HL-60/S4 (cell line): ENCODE data around the gene ARHGAP1.
"Not testable (repeated sequence)": the region's sequence is repeated elsewhere in the genome, so short reads cannot be mapped to it uniquely, and the experiment has no call there.

ENCODE experiments used
- in situ Hi-C: fragments of 300-500 bp; cut with MboI; formaldehyde crosslinking; loops from 2 replicates; pipeline ENCODE4 v1.14.3; 2022; ENCODE audit warnings: low sequenced_read_pairs

Gene ARHGAP1

DNA sequence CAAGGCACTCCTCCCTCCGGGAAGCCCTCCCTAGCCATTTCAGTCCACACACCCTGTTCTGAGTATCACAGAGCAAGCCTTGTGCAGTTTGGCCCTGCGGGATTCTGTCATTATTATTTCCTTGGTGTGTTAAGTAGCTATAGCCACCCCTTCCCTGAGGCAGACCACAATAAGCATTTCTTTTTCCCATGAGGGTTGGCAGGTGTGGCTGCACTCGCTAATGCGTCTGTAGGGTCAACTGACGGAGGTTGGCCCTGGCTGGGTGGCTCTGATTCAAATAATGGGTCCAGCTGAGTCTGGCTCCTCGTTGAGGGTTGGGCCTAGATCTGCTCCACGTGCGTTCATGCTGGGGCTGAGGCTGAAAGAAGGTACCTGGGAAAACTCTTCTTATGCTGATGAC is 23.7 kb upstream of the ARHGAP1 start:
- in situ Hi-C loops, result loop anchor here (10.0 kb wide), 1 partner anchor 59 kb away; no protein-coding TSS in a partner anchor

- in situ Hi-C loops, result loop anchor here (10.0 kb wide), 1 partner anchor 59 kb away; no protein-coding TSS in a partner anchor
Measured at GRCh38 chr11:46723359-46723680, 22.9 kb upstream of the ARHGAP1 start.

DNA sequence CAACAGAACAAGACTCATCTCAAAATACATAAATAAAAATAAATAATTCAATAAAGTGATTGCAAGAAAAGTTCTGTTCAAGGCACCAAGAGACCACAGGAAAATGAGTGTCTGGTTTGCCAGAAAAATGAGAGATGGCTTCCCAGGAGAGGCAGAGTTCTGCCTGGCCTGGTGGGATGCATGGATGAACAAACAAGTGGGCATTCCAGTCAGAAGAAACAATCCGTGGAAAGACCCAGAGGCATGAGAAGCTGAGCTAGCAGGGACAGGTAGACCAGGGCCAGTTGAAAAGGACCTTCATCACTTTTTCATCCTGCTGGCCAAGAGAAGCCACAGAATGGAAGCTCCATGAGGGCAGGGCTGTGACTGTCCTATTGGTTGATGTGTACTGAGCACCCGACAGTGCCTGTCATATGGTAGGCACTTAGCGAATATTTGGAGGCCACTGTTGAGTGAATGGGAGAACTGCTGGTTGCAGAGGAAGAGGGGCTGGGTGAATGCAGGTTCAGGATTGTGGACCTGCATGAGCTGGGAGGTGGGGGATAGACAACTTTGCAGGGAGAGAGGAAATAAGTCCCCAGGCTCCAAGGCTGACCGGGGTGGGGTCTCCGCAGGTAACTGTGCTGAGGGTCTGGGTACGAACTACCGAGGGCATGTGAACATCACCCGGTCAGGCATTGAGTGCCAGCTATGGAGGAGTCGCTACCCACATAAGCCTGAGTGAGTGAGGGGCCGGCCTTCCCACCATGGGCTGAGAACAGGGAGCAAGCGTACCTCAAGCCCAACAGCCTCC is 22.3 kb upstream of the ARHGAP1 start:
- in situ Hi-C loops, result loop anchor here (10.0 kb wide), 1 partner anchor 58 kb away; no protein-coding TSS in a partner anchor

DNA sequence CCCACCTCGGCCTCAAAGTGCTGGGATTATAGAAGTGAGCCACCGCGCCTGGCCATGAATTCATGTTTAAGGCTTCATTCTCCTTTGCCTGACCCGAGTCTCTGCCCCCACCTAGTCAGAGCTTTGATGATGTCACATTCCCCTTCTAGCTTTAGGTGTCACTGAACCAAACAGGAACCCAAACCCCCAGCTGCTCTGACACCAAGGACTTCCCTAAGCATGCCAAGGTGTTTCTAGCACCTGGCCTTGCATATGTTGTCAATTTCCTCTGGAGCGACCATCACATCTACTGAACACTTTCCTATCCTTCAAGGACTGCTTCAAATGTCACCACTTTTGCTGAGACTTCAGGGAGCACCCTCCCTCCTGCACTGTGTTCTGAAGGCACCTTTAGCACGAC is 20.9 kb upstream of the ARHGAP1 start:
- in situ Hi-C loops, result loop anchor here (10.0 kb wide), 1 partner anchor 56 kb away; no protein-coding TSS in a partner anchor

DNA sequence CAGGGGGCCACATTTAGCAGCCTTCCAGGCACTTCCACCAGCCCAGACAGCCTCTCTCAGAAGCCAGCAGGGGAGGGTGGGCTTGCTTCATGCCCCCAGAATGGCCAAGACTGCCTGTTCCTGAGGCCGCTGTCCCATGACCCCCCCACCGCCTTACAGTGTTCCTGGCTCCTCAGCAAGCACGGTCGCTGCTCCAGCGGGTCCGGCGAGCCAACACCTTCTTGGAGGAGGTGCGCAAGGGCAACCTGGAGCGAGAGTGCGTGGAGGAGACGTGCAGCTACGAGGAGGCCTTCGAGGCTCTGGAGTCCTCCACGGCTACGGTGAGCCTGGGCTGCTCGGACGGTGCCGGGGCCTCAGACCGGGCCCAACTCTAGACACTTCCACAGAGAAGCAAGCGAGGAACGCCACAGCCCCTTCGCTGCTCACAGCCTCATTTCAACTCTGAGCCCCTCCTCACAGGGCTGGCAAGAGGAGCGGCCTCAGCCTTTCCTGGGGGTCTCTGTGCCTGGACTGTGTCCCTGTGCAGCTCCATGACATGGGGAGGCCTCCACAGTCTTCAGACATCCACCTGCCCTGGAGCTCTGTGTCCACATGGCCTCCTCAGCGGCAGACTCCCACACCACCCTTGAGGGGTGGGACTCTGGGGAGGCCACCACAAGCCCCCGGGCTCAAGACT is 19.3 kb upstream of the ARHGAP1 start:
- in situ Hi-C loops, result loop anchor here (10.0 kb wide), 1 partner anchor 55 kb away; no protein-coding TSS in a partner anchor

- in situ Hi-C loops, result no loop called here
Measured at GRCh38 chr11:46719048-46719542, 18.7 kb upstream of the ARHGAP1 start, which contains the start of gene F2. TSS of gene F2 (plus strand) at chr11:46719213. CDS start at chr11:46719236, 23 bp downstream.

DNA sequence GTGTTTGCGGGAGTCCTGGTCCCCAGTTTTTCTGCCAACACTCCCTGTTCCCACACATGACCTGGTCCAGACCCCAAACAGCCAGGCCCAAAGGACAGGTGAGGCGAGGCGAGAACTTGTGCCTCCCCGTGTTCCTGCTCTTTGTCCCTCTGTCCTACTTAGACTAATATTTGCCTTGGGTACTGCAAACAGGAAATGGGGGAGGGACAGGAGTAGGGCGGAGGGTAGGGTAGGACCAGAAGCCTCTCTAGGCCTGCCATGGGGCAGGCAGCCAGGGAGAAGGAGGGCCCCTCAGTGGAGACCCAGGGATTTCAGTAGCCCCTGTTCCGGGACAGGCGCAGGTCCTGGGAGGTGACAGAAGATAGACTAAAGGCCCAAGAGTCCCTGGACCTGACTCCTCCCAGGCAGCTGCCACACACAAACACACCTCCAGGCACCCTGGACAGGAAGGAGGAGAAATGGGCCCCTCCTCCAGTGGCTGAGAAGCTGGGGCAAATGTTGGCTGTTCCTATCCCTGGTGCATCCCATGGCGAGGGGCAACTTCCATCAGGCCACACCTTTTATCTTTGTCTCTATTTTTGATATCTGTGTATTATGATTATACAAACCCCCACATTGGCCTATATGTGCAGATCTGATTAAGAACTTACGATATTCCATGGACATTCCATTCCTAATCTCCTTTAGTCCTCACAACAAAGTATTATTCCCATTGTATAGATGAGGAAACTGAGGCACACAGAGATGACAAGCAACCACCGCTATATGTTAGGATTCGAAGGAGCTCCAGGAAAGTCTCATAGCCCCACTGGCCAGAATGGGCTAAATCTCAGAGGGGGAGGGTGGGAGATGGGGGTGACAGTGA is 18.0 kb upstream of the ARHGAP1 start:
- in situ Hi-C loops, result no loop called here

GRCh38 chr11:46717825-46718154 is 17.4 kb upstream of the ARHGAP1 start:
- in situ Hi-C loops, result not testable (repeated sequence)

- in situ Hi-C loops, result no loop called here
Measured at GRCh38 chr11:46712874-46713576, 12.6 kb upstream of the ARHGAP1 start.

- in situ Hi-C loops, result no loop called here
Measured at GRCh38 chr11:46711303-46711702, 10.9 kb upstream of the ARHGAP1 start.

- in situ Hi-C loops, result no loop called here
Measured at GRCh38 chr11:46710821-46711269, 10.4 kb upstream of the ARHGAP1 start.

DNA sequence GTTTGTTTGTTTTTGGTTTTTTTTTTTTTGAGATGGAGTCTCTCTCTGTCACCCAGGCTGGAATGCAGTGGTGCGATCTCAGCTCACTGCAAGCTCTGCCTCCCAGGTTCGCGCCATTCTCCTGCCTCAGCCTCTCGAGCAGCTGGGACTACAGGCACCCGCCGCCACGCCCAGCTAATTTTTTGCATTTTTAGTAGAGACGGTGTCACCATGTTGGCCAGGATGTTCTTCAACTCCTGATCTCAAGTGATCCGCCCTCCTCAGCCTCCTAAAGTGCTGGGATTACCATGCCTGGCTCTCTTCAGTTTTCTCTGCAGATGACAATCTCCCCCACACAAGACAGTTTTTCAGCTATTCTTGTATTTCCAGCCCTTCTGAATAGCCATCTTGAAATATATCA is 8.9 kb upstream of the ARHGAP1 start:
- in situ Hi-C loops, result not testable (repeated sequence)

- in situ Hi-C loops, result no loop called here
Measured at GRCh38 chr11:46706886-46707285, 6.5 kb upstream of the ARHGAP1 start.

DNA sequence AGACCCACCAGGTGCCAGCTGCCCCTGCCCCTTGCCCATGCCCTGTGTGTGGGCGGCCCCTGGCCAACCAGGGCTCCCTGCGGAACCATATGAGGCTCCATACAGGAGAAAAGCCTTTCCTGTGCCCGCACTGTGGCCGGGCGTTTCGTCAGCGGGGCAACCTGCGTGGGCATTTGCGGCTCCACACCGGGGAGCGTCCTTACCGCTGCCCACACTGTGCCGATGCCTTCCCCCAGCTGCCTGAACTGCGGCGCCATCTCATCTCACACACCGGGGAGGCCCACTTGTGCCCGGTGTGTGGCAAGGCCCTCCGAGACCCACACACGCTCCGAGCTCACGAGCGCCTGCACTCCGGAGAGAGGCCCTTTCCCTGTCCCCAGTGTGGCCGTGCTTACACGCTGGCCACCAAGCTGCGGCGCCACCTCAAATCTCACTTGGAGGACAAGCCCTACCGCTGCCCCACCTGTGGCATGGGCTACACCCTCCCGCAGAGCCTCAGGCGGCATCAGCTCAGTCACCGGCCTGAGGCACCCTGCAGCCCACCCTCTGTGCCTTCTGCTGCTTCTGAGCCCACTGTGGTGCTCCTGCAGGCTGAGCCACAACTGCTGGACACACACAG is 4.8 kb upstream of the ARHGAP1 start:
- in situ Hi-C loops, result no loop called here

- in situ Hi-C loops, result no loop called here
Measured at GRCh38 chr11:46701078-46701654, 747 bp upstream of the ARHGAP1 start.

GRCh38 chr11:46698597-46698996 is 1.8 kb downstream of the ARHGAP1 start:
- in situ Hi-C loops, result no loop called here

DNA sequence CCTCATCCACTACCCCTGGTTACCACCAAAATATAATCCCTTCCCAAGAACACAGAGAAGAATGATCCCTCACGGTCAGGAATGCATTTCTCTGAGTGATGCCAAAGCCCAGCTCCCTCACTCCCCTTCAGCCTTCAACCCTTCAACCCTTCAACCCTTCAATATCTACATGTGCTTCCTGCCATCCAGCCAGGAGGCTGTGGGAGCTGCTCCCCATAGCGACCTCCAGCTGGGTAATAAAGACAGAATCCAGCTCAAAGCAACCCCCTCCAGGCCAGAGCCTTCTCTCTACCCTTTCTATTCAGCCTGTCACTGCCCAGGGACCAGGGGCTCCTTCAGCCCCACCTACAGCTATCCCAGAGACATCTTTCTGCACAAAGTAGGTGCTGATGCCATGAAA is 2.7 kb downstream of the ARHGAP1 start:
- in situ Hi-C loops, result no loop called here

DNA sequence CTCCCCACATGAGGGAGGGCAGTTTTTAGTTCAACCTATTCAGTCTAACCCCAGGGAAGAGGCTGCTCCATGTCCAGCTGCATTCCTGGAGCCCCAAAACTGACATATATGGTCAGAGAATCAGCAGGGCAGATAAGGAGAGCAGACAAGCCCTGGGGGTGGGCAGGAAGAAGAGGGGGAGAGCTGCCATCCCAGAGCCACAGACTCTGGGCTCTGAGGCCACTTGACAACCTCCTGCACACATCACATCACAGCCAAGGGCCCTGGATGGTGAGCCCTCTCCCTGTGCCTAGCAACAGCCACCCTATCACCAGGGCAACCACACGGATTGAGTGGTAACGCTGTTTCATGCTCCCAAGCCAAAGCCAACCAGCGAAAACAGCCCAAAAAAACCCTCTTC is 3.1 kb downstream of the ARHGAP1 start:
- in situ Hi-C loops, result no loop called here

- in situ Hi-C loops, result no loop called here
Measured at GRCh38 chr11:46696212-46696558, 4.2 kb downstream of the ARHGAP1 start.
